SU-DHL-6 (cell line): Measurements from ENCODE around the gene GNAQ.

ENCODE experiments used
- CTCF ChIP-seq: fragments of 200-600 bp; sonication (generic); IDR thresholded peaks from one replicate; pipeline ENCODE4 v1.5.1; 2017; ENCODE audit warnings: antibody characterized with exemption, mild to moderate bottlenecking, low read length, moderate library complexity; ENCODE audit not compliant: insufficient read depth, poor library complexity, severe bottlenecking
- EZH2phosphoT487 ChIP-seq: fragments of 200-600 bp; sonication (generic), shearing (Covaris generic); conservative IDR thresholded peaks from 2 replicates; pipeline ENCODE4 v1.6.1; 2018; ENCODE audit warnings: mild to moderate bottlenecking, antibody characterized with exemption, low read length, moderate library complexity, mixed read lengths

GRCh38 chr9:77901018-77901417 is 130.6 kb downstream of the GNAQ start:
- no peak for TF ChIP-seq CTCF
- TF ChIP-seq EZH2phosphoT487, result no peak
